Right ventricle myocardium inferior (tissue), 1 donor: ENCODE results near the gene PDGFRA. TPM values are rescaled to one million over a fixed set of nuclear protein-coding genes. Genes with fewer than 3 reads are reported as not detected.

Experiments
- total RNA-seq: library from RNA; stranded (reverse); fragmentation: NEBNext Ultra II Directional; extraction: Animal tissue kit (Norgen Biotek cat#: 25700); gene quantifications from one replicate; pipeline ENCODE4 v1.2.1, GENCODE V29; 2021
- donor health status: DM: no; HTN: yes; CAD: no; lungs with severe emphysema.

PDGFRA gene
- total RNA-seq, 1 donor from 2014 or later = 38.5 TPM

Other genes starting within 250 kb of the PDGFRA start
- gene CHIC2, start 164.7 kb upstream of the PDGFRA start, total RNA-seq = 10.1 TPM
- not detected for gene GSX2, start 129.1 kb upstream of the PDGFRA start, total RNA-seq